Pancreas (tissue), 10 donors: ENCODE measurements around the gene MBD3. TPM values are rescaled to one million over a fixed set of nuclear protein-coding genes. Genes with fewer than 3 reads are reported as not detected.

Experiments
- ATAC-seq, 4 donors: fragments of 200-7000 bp; cut with Tn5 transposase; one replicate each; pipeline versions ENCODE4 v1.8.0 to v1.9.1; 2020; ENCODE audit warnings: mild to moderate bottlenecking in 4 of 4, moderate library complexity in 4 of 4
- DNase-seq, 6 donors: peaks; one replicate each; pipeline ENCODE4 v3.0.0-alpha.2; 2020
- FAIRE-seq: peaks from 2 replicates; lab custom pipeline; 2012; peaks lifted over from hg19 to GRCh38; lab: Jason Lieb, UNC
- H3K27ac ChIP-seq, 4 donors: fragments of 200-600 bp; sonication (generic); 1 replicate in 3 of 4; 2 replicates in 1 of 4; pipeline versions ENCODE4 v1.5.0 to v1.8.0; 2020
- H3K27me3 ChIP-seq, 4 donors: fragments of 200-600 bp; one replicate each; pipeline ENCODE4 v1.8.0; 2021
- H3K36me3 ChIP-seq, 3 donors: fragments of 200-600 bp; sonication (generic) in 1 of 3; one replicate each; pipeline versions ENCODE4 v1.5.0 to v1.8.0; 2020 to 2021
- H3K4me1 ChIP-seq, 3 donors: fragments of 200-600 bp; one replicate each; pipeline ENCODE4 v1.8.0; 2021
- H3K4me3 ChIP-seq, 4 donors: fragments of 200-600 bp; sonication (generic) in 2 of 4; one replicate each; pipeline versions ENCODE4 v1.5.0 to v1.8.0; 2020 to 2021
- H3K9me3 ChIP-seq, 4 donors: fragments of 200-600 bp; one replicate each; pipeline ENCODE4 v1.8.0; 2021
- CTCF ChIP-seq, 4 donors: fragments of 200-600 bp; sonication (generic) in 3 of 4; IDR thresholded peaks; one replicate each; pipeline versions ENCODE4 v1.5.0 to v1.8.0; 2021; ENCODE audit warnings: antibody characterized with exemption in 4 of 4
- WGBS, 2 donors: extraction: QIAGEN DNeasy Blood & Tissue Kit; methylation state at CpG; one replicate each; pipeline ENCODE4 v1.1.7; 2013; 5-methylcytosine and 5-hydroxymethylcytosine counted together
- intact Hi-C, 3 donors: fragments of 100-400 bp; cut with DNase I; formaldehyde crosslinking; loops; one replicate each; pipeline versions ENCODE4 v1.11.1 to v1.14.2; 2022
- polyA plus RNA-seq, 2 donors: library from polyadenylated mRNA; stranded (reverse); fragments of 200-250 nt; gene quantifications; one replicate each; pipeline ENCODE4 v1.2.3, GENCODE V29; 2013
- total RNA-seq, 6 donors: library from RNA; stranded (reverse); fragmentation: NEBNext Ultra II Directional in 4 of 6; extraction: Animal tissue kit (Norgen Biotek cat#: 25700) in 4 of 6; gene quantifications; one replicate each; pipeline versions ENCODE4 v1.2.1 to v1.2.4, GENCODE V29; 2021 to 2023
- donor health status: healthy with polysubstance abuse.
- donor health status: DM: no; HTN: no; CAD: no; lungs with moderate emphysema.
- donor health status: DM: no; HTN: no; CAD: no.
- donor health status: control.
- donor health status: control.
- donor health status: Bipolar disorder and iron deficiency.
- donor health status: DM: yes; HTN: yes; CAD: no.
- donor health status: DM: no; HTN: no; CAD: no.
- donor health status: DM: no; HTN: no; CAD: no.
- donor health status: DM: yes; HTN: yes; CAD: no.

MBD3 gene
- total and polyA plus RNA-seq, 8 donors = 17.4 to 113 (median 30.2) TPM

- intact Hi-C loops = no loop called here
- DNase-seq (no peak), ATAC-seq (no peak), FAIRE-seq (no peak)
- H3K4me3 ChIP-seq = no peak overlapping the region
- no peaks in the 10 kb centered on the region for H3K27me3 ChIP-seq
- no peaks in the 10 kb centered on the region for H3K9me3 ChIP-seq
- H3K27ac ChIP-seq = no peak overlapping the region
- peaks cover 0 to 33% (median 3%) of the 10 kb centered on the region in 3 donors for H3K36me3 ChIP-seq
- WGBS, 2 donors = 84 to 94% methylated on average over 8 of the region's 8 CpGs
- no peak for TF ChIP-seq CTCF (IDR thresholded peaks at IDR 0.05)
- H3K4me1 ChIP-seq = no peaks in the 10 kb centered on the region
These were observed 23.7 kb upstream of the MBD3 start for GRCh38 chr19:1616396-1616795.

- no peak overlapping the region for H3K4me3 ChIP-seq
- H3K36me3 ChIP-seq = peaks cover 0 to 33% (median 4%) of the 10 kb centered on the region in 3 donors
- no peaks in the 10 kb centered on the region for H3K27me3 ChIP-seq
- WGBS, 2 donors = 95 to 96% methylated on average over 37 to 41 of the region's 41 CpGs
- H3K27ac ChIP-seq = no peak overlapping the region
- intact Hi-C loops = no loop called here
- no peaks in the 10 kb centered on the region for H3K4me1 ChIP-seq
- FAIRE-seq (no peak), DNase-seq (peak in 2 of 6 donors; percentile 20 to 34), ATAC-seq (no peak)
- no peaks in the 10 kb centered on the region for H3K9me3 ChIP-seq
- no peak for TF ChIP-seq CTCF (IDR thresholded peaks at IDR 0.05)
These were observed 22.6 kb upstream of the MBD3 start for GRCh38 chr19:1615156-1615765.

GRCh38 chr19:1613808-1614570 lies 21.3 kb upstream of the MBD3 start:
- no peak for TF ChIP-seq CTCF (IDR thresholded peaks at IDR 0.05)
- intact Hi-C loops = no loop called here
- H3K4me3 ChIP-seq = no peak overlapping the region
- ATAC-seq = no peak
- no peaks in the 10 kb centered on the region for H3K4me1 ChIP-seq
- FAIRE-seq = no peak
- no peaks in the 10 kb centered on the region for H3K27me3 ChIP-seq
- H3K36me3 ChIP-seq = peaks cover 0 to 33% (median 4%) of the 10 kb centered on the region in 3 donors
- peak in 1 of 6 donors; percentile 33 for DNase-seq
- no peaks in the 10 kb centered on the region for H3K9me3 ChIP-seq
- WGBS, 2 donors = 92 to 93% methylated on average over 31 to 32 of the region's 32 CpGs
- H3K27ac ChIP-seq = no peak overlapping the region

GRCh38 chr19:1613146-1613545 lies 20.5 kb upstream of the MBD3 start:
- Histone ChIP-seq H3K9me3 (no peaks in the 10 kb centered on the region), H3K4me1 (no peaks in the 10 kb centered on the region), H3K4me3 (no peak overlapping the region), H3K36me3 (peaks cover 0 to 33% (median 4%) of the 10 kb centered on the region in 3 donors), H3K27ac (no peak overlapping the region), H3K27me3 (no peaks in the 10 kb centered on the region)
- no peak for TF ChIP-seq CTCF (IDR thresholded peaks at IDR 0.05)
- peak in 1 of 6 donors; percentile 16 for DNase-seq
- no peak for FAIRE-seq
- intact Hi-C loops = no loop called here
- no peak for ATAC-seq
- whole genome bisulfite sequencing, 2 donors = 84 to 88% methylated on average over 9 of the region's 9 CpGs
